ENCODE measurements around the gene ACTMAP. TPM values are rescaled to one million over a fixed set of nuclear protein-coding genes. Genes with fewer than 3 reads are reported as not detected.
"Not testable (repeated sequence)": the region's sequence is repeated elsewhere in the genome, so short reads cannot be mapped to it uniquely, and the experiment has no call there.

Gene ACTMAP
- polyA plus RNA-seq, 2 donors: 3.1 to 6.8 TPM

DNA sequence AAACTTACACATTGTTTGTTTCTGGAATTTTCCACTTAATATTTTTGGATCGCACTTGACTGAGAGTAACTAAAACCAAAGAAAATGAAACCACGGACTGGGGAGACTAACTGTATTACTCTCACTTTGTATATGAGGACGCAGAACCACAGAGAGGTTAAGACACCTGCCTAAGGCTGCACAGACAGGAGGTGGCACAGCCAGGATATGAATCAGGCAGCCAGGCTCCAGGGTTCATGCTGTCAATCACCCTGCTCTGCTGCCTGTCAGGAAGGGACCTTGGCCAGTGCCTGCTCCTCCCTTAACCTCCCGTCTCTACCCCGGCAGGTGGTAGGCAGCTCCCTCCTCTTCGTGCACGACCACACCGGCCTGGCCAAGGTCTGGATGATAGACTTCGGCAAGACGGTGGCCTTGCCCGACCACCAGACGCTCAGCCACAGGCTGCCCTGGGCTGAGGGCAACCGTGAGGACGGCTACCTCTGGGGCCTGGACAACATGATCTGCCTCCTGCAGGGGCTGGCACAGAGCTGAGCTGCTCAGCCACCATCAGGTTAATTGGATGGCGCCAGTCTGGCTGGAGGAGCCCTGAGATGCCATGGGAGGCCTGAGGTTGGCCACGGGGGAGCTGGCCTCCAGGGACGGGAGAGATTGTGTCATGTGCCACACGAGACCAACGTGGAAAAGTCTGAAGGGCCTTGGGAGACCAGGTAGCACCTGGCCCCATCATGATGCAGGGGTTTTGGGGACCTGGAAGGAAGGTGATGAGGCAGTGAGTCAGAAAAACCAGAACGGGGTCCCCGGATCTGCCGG, 11.0 kb downstream of the ACTMAP start:
- H3K9me3 ChIP-seq (ENCODE audit: control insufficient read depth in 2 of 2, insufficient read depth in 1 of 2, low read depth in 1 of 2, low read length in 1 of 2): no peaks in the 10 kb centered on the region
- peaks cover 9 to 46% of the 10 kb centered on the region in 2 donors for H3K36me3 ChIP-seq (ENCODE audit: control insufficient read depth in 2 of 2, insufficient read depth in 2 of 2, low read length in 1 of 2)
- no peaks in the 10 kb centered on the region for H3K27me3 ChIP-seq (ENCODE audit: control insufficient read depth in 1 of 2, insufficient read depth in 2 of 2, low read length in 2 of 2)
- peak overlapping the region; percentile 71 to 75 for H3K27ac ChIP-seq (ENCODE audit: low read depth in 2 of 2, low read length in 1 of 2)
- no peak overlapping the region for H3K4me3 ChIP-seq (ENCODE audit: low read depth in 1 of 2, low read length in 2 of 2)
- peaks cover 15 to 20% of the 10 kb centered on the region in 2 donors for H3K4me1 ChIP-seq (ENCODE audit: control insufficient read depth in 2 of 2, insufficient read depth in 2 of 2, low read length in 1 of 2)
- WGBS, 2 donors: 78 to 79% methylated on average over 22 of the region's 22 CpGs

DNA sequence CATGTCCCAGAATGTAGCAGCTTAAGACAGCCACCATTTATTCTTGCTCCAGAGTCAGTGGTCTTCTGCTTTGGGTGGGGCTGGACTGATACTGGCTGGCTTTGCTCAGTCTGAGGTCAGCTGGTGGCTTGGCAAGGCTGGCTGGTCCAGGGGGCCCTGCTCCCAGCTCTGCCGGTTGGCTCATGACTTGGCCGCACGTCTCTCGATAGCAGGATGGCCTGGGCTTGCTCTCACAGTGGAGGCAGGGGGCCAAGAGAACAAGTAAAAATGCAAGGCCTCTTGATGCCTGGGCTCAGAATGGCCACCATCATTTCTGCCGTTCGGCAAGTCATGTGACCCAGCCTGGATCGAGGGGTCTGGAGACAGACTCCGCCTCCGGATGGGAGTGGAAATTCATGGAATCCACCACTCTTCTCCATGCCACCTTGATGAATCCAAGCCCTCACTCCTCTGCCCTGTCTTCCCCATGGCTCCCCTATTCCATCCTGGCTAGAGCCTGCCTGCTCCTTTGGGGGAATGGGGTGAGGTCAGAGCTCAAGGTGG, 13.1 kb downstream of the ACTMAP start:
- 87 to 94% methylated on average over 9 of the region's 9 CpGs for WGBS, 2 donors
- peaks cover 19 to 51% of the 10 kb centered on the region in 2 donors for H3K36me3 ChIP-seq (ENCODE audit: control insufficient read depth in 2 of 2, insufficient read depth in 2 of 2, low read length in 1 of 2)
- no peak overlapping the region for H3K4me3 ChIP-seq (ENCODE audit: low read depth in 1 of 2, low read length in 2 of 2)
- no peaks in the 10 kb centered on the region for H3K9me3 ChIP-seq (ENCODE audit: control insufficient read depth in 2 of 2, insufficient read depth in 1 of 2, low read depth in 1 of 2, low read length in 1 of 2)
- H3K4me1 ChIP-seq (ENCODE audit: control insufficient read depth in 2 of 2, insufficient read depth in 2 of 2, low read length in 1 of 2): peaks cover 13 to 17% of the 10 kb centered on the region in 2 donors
- no peaks in the 10 kb centered on the region for H3K27me3 ChIP-seq (ENCODE audit: control insufficient read depth in 1 of 2, insufficient read depth in 2 of 2, low read length in 2 of 2)
- H3K27ac ChIP-seq (ENCODE audit: low read depth in 2 of 2, low read length in 1 of 2): peak overlapping the region in 1 of 2 donors; percentile 70

DNA sequence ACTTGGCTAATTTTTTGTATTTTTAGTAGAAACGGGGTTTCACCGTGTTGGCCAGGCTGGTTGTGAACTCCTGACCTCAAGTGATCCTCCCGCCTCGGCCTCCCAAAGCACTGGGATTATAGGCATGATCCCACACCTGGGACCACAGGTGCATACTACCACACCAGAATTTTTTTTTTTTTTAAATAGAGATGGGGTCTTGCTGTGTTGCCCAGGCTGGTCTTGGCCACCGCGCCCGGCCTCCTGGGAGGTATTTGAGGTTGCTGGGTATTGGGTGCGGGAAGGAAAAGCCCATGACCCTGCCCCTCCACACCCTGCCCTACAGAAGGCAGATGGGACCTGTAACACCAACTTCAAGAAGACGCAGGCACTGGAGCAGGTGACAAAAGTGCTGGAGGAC, 13.6 kb downstream of the ACTMAP start:
- peak overlapping the region; percentile 61 to 70 for H3K27ac ChIP-seq (ENCODE audit: low read depth in 2 of 2, low read length in 1 of 2)
- 85 to 93% methylated on average over 9 of the region's 9 CpGs for WGBS, 2 donors
- no peaks in the 10 kb centered on the region for H3K9me3 ChIP-seq (ENCODE audit: control insufficient read depth in 2 of 2, insufficient read depth in 1 of 2, low read depth in 1 of 2, low read length in 1 of 2)
- H3K27me3 ChIP-seq (ENCODE audit: control insufficient read depth in 1 of 2, insufficient read depth in 2 of 2, low read length in 2 of 2): no peaks in the 10 kb centered on the region
- H3K4me1 ChIP-seq (ENCODE audit: control insufficient read depth in 2 of 2, insufficient read depth in 2 of 2, low read length in 1 of 2): peaks cover 13 to 16% of the 10 kb centered on the region in 2 donors
- H3K36me3 ChIP-seq (ENCODE audit: control insufficient read depth in 2 of 2, insufficient read depth in 2 of 2, low read length in 1 of 2): peaks cover 19 to 52% of the 10 kb centered on the region in 2 donors
- no peak overlapping the region for H3K4me3 ChIP-seq (ENCODE audit: low read depth in 1 of 2, low read length in 2 of 2)

DNA sequence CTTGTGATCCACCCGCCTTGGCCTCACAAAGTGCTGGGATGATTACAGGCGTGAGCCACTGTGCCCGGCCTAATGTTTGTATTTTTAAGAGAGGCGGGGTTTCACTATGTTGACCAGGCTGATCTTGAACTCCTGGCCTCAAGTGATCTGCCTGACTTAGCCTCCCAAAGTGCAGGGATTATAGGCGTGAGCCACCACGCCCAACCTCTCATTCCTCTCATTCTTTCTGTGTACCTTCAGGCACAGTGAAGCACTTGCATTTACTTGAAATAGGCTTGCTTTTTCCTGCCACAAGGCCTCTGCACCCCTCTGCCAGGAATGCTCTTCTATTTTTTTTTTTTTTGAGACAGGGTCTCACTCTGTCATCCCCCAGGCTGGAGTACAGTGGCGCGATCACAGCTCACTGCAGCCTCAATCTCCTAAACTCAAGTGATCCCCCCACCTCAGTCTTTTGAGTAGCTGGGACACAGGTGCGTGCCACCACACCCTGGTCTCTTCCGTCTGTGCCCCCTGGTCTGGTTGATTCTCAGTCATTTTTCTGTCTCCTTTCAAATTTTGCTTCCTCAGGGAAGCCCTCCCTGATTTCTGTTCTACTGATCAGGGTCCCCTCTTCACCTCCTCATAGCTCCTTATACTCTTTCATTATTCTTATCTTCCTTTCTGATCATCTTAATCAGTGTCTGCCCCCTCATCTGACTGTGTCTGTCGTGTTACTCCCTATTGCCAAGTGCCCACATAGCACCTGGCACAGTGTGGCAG, 15.1 kb downstream of the ACTMAP start:
- Histone ChIP-seq H3K27me3 (ENCODE audit: control insufficient read depth in 1 of 2, insufficient read depth in 2 of 2, low read length in 2 of 2) (no peaks in the 10 kb centered on the region), H3K9me3 (ENCODE audit: control insufficient read depth in 2 of 2, insufficient read depth in 1 of 2, low read depth in 1 of 2, low read length in 1 of 2) (no peaks in the 10 kb centered on the region), H3K27ac (ENCODE audit: low read depth in 2 of 2, low read length in 1 of 2) (peak overlapping the region; percentile 76 to 87), H3K36me3 (ENCODE audit: control insufficient read depth in 2 of 2, insufficient read depth in 2 of 2, low read length in 1 of 2) (peaks cover 24 to 53% of the 10 kb centered on the region in 2 donors), H3K4me3 (ENCODE audit: low read depth in 1 of 2, low read length in 2 of 2) (no peak overlapping the region), H3K4me1 (ENCODE audit: control insufficient read depth in 2 of 2, insufficient read depth in 2 of 2, low read length in 1 of 2) (peaks cover 10 to 16% of the 10 kb centered on the region in 2 donors)
- WGBS, 2 donors: 72 to 74% methylated on average over 11 of the region's 11 CpGs

DNA sequence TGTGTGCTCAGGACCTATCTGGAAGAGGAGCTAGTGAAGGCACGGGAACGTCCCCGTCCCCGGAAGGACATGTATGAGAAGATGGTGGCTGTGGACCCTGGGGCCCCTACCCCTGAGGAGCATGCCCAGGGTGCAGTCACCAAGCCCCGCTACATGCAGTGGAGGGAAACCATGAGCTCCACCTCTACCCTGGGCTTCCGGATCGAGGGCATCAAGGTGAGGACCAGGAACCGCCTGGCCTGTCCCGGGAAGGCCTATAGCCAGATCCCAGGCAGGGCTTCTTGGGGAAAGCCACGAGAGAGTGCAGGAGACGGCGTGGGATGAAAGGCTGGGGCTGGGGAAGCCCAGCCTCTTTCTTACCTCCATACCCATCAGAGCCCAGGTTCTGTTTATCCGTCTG, 17.1 kb downstream of the ACTMAP start:
- H3K27ac ChIP-seq (ENCODE audit: low read depth in 2 of 2, low read length in 1 of 2): no peak overlapping the region
- H3K27me3 ChIP-seq (ENCODE audit: control insufficient read depth in 1 of 2, insufficient read depth in 2 of 2, low read length in 2 of 2): no peaks in the 10 kb centered on the region
- no peaks in the 10 kb centered on the region for H3K9me3 ChIP-seq (ENCODE audit: control insufficient read depth in 2 of 2, insufficient read depth in 1 of 2, low read depth in 1 of 2, low read length in 1 of 2)
- 87 to 93% methylated on average over 13 of the region's 13 CpGs for WGBS, 2 donors
- peaks cover 24 to 42% of the 10 kb centered on the region in 2 donors for H3K36me3 ChIP-seq (ENCODE audit: control insufficient read depth in 2 of 2, insufficient read depth in 2 of 2, low read length in 1 of 2)
- H3K4me3 ChIP-seq (ENCODE audit: low read depth in 1 of 2, low read length in 2 of 2): no peak overlapping the region
- peaks cover 2 to 4% of the 10 kb centered on the region in 2 donors for H3K4me1 ChIP-seq (ENCODE audit: control insufficient read depth in 2 of 2, insufficient read depth in 2 of 2, low read length in 1 of 2)

DNA sequence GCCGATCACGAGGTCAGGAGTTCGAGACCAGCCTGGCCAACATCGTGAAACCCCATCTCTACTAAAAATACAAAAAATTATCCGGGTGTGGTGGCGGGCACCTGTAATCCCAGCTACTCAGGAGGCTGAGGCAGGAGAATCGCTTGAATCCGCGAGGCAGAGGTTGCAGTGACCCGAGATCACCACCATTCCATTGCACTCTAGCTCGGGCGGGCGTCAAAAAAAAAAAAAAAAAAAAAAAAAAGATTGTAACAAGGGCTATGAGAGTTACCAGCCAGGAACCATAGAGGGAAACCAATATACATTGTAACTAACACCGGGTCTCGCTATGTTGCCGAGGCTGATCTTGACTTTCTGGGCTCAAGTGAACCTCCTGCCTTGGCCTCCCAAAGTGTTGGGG, 18.0 kb downstream of the ACTMAP start:
- not testable (repeated sequence) for H3K4me1 ChIP-seq (ENCODE audit: control insufficient read depth in 2 of 2, insufficient read depth in 2 of 2, low read length in 1 of 2); H3K27me3 ChIP-seq (ENCODE audit: control insufficient read depth in 1 of 2, insufficient read depth in 2 of 2, low read length in 2 of 2); H3K4me3 ChIP-seq (ENCODE audit: low read depth in 1 of 2, low read length in 2 of 2); H3K27ac ChIP-seq (ENCODE audit: low read depth in 2 of 2, low read length in 1 of 2); H3K9me3 ChIP-seq (ENCODE audit: control insufficient read depth in 2 of 2, insufficient read depth in 1 of 2, low read depth in 1 of 2, low read length in 1 of 2)
- peaks cover 20 to 46% of the 10 kb centered on the region in 2 donors for H3K36me3 ChIP-seq (ENCODE audit: control insufficient read depth in 2 of 2, insufficient read depth in 2 of 2, low read length in 1 of 2)
- WGBS, 2 donors: 96 to 97% methylated on average over 16 of the region's 16 CpGs

DNA sequence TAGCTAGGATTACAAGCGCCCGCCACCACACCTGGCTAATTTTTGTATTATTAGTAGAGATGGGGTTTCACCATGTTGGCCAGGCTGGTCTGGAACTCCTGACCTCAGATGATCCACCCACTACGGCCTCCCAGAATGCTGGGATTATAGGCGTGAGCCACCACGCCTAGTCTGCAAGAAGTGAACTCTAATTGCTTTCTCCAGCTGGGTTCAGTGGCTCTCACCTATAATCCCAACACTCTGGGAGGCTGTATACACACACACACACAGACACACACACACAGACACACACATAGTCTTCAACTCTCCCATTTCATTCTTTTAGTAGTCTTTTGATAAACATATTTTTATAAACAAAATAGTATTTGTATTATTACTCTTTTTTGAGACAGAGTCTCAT, 20.2 kb downstream of the ACTMAP start:
- not testable (repeated sequence) for H3K4me1 ChIP-seq (ENCODE audit: control insufficient read depth in 2 of 2, insufficient read depth in 2 of 2, low read length in 1 of 2); H3K27ac ChIP-seq (ENCODE audit: low read depth in 2 of 2, low read length in 1 of 2); H3K9me3 ChIP-seq (ENCODE audit: control insufficient read depth in 2 of 2, insufficient read depth in 1 of 2, low read depth in 1 of 2, low read length in 1 of 2); H3K27me3 ChIP-seq (ENCODE audit: control insufficient read depth in 1 of 2, insufficient read depth in 2 of 2, low read length in 2 of 2); H3K4me3 ChIP-seq (ENCODE audit: low read depth in 1 of 2, low read length in 2 of 2)
- WGBS, 2 donors: 82 to 88% methylated on average over 5 of the region's 5 CpGs
- H3K36me3 ChIP-seq (ENCODE audit: control insufficient read depth in 2 of 2, insufficient read depth in 2 of 2, low read length in 1 of 2): peaks cover 27 to 47% of the 10 kb centered on the region in 2 donors

DNA sequence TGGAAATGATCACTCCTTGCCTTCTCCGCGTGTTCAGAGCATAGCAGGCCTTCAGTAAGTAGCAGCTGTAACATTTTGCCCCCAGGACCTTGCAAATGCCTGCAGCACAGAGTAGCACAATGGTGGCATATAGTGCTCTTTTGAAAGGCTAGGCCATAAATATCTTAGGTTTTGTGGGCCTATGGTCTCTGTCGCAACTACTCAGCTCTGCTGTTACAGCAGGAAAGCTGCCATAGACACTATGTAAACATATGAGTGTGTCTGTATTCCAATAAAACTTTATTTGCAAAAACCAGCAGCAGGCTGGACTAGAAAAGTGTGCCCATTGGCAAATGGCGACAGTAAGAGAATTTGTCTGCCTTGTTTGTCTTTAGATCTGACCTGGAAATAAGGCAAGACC, 24.0 kb downstream of the ACTMAP start:
- Histone ChIP-seq H3K27me3 (ENCODE audit: control insufficient read depth in 1 of 2, insufficient read depth in 2 of 2, low read length in 2 of 2) (no peaks in the 10 kb centered on the region), H3K27ac (ENCODE audit: low read depth in 2 of 2, low read length in 1 of 2) (no peak overlapping the region), H3K4me1 (ENCODE audit: control insufficient read depth in 2 of 2, insufficient read depth in 2 of 2, low read length in 1 of 2) (peaks cover 0 to 2% of the 10 kb centered on the region in 2 donors), H3K36me3 (ENCODE audit: control insufficient read depth in 2 of 2, insufficient read depth in 2 of 2, low read length in 1 of 2) (peaks cover 18 to 42% of the 10 kb centered on the region in 2 donors), H3K9me3 (ENCODE audit: control insufficient read depth in 2 of 2, insufficient read depth in 1 of 2, low read depth in 1 of 2, low read length in 1 of 2) (no peaks in the 10 kb centered on the region), H3K4me3 (ENCODE audit: low read depth in 1 of 2, low read length in 2 of 2) (no peak overlapping the region)
- 95 to 96% methylated on average over 4 of the region's 4 CpGs for WGBS, 2 donors

DNA sequence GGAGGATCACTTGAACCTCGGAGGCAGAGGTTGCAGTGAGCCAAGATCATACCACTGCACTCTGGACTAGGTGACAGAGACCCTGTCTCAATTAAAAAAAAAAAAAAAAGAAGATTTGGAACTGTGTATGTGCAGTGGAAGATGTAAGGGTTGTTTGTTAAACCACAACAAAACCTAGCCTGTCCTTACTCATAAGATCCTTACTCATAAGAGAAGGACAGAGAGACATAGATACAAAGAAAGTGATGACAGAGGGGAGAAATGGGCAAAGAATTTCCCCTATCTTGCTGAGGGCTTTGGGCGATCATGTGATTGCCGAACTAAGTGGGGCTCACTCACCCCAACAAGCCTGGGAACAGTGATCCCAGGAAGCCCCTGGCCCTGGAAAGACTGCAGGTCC, 25.4 kb downstream of the ACTMAP start:
- Histone ChIP-seq H3K36me3 (ENCODE audit: control insufficient read depth in 2 of 2, insufficient read depth in 2 of 2, low read length in 1 of 2) (peaks cover 12 to 40% of the 10 kb centered on the region in 2 donors), H3K4me1 (ENCODE audit: control insufficient read depth in 2 of 2, insufficient read depth in 2 of 2, low read length in 1 of 2) (peaks cover 0 to 2% of the 10 kb centered on the region in 2 donors), H3K27me3 (ENCODE audit: control insufficient read depth in 1 of 2, insufficient read depth in 2 of 2, low read length in 2 of 2) (no peaks in the 10 kb centered on the region), H3K9me3 (ENCODE audit: control insufficient read depth in 2 of 2, insufficient read depth in 1 of 2, low read depth in 1 of 2, low read length in 1 of 2) (no peaks in the 10 kb centered on the region), H3K4me3 (ENCODE audit: low read depth in 1 of 2, low read length in 2 of 2) (no peak overlapping the region), H3K27ac (ENCODE audit: low read depth in 2 of 2, low read length in 1 of 2) (no peak overlapping the region)
- 89 to 92% methylated on average over 3 of the region's 3 CpGs for WGBS, 2 donors

Measured in esophagus (tissue), 2 donors.